ENCODE results near the gene SMG6.
A peak's percentile ranks its signal among the peaks of the same experiment; 100 is the strongest.
"Not testable (repeated sequence)": the region's sequence is repeated elsewhere in the genome, so short reads cannot be mapped to it uniquely, and the experiment has no call there.

Gene SMG6

GRCh38 chr17:2303204-2304188 lies at the start of gene SMG6, which contains the start of gene SRR:
TSS of gene SMG6 (minus strand) at chr17:2303785. CDS start at chr17:2303720, 65 bp downstream.
TSS of gene SRR (plus strand) at chr17:2303950. CDS start at chr17:2315561, 11,611 bp downstream.
- DNase-seq (ENCODE audit: low read depth in 2 of 2): peak; percentile 67 to 81

DNA sequence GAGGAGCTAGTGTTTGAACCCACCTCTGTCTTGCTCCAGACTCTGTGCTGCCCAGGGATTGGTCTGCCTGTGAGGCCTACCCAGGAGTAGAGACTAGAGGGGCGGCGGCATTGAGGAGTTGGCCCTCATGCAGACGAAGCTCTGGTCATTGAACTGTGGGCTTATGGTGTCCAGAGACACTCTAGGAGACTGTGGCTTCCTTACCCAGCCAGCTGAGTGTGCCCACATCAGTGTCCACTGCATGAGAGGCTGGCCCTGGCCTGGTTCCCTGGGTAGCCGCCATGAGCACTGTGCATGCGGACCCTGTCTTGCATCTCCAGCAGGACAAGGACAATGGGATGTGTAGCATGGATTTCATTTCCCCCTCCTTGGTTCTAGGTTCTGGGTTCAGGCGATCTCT lies 47.7 kb upstream of the SMG6 start:
- no peak for DNase-seq (ENCODE audit: low read depth in 2 of 2)

DNA sequence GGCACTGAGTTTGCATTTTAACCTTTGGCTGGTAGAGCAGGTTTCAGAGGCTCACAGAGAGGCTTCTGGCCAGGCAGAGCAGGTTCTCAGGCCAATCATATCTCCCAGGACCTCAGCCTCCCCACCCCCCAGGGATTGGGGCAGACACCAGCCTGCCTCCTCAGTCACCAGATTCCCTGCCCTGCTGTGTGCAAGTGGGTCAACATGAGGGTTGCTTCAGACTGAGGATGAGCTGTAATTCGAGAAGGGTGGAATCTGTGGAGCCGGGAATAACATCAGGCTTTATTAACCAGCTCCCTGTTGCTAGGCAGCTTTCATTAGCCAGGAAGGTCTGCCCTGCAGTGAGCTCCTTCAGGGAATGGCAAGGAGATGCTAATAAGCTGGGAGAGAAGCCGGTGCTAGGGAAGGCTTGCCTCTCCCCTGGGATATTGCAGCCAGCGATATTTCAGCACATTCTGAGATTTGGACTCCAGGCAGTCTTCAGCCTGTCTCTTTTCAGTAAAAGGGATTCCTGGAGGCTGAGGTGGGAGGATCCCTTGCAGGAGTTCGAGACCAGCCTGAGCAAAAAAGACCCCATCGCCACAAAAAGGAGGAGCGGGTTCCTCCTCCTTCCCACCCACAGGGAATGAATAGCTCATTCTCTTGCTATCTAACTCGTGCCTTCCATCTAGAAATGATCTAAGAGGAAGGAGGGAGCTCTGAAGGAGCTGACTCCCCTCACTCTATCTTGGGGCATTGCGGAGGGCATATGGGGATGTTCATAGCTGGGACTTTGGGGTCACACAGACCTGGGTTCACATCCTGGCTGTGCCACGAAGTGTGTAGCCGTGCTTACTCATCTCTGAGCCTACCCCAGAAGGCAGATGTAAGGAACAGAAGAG lies 44.5 kb upstream of the SMG6 start:
- peak; percentile 42 to 51 for DNase-seq (ENCODE audit: low read depth in 2 of 2)

DNA sequence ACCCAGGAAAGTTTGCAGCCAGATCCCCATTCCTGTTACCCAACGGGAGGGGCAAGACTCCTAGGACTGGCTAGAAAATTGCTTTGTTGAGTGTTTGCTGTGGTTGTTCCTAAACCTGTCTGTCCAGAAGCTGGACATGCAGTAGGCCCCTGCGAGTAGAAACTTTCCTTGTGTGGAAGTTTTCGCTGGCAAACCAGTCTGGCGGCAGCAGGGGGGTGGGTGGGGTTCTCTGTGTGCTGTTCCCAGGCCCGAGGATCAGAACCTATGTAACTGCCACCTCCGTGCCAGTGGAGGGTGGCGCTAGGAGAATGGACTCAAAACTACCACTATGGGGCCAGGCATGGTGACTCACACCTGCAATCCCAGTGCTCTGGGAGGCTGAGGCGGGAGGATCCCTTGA lies 42.9 kb upstream of the SMG6 start:
- DNase-seq (ENCODE audit: low read depth in 2 of 2): no peak

DNA sequence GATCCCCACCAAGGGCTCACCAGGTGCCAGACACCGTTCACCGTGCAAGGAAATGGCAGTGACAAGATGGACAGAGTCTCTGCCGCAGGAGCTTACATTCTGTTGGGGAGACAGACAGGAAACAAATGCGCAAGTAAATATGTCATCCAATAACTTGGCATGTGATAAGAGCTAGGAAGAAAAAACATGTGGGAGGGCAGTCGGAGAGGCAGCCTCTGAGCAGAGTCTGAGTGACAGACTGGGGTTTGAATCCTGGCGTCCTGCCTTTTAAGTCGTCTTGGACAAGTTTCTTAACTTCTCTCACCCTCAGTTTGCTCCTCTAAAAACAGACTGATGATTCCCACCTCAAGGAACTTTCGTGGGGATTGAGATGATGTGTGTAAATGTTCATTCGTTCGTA lies 40.9 kb upstream of the SMG6 start:
- DNase-seq (ENCODE audit: low read depth in 2 of 2): no peak

DNA sequence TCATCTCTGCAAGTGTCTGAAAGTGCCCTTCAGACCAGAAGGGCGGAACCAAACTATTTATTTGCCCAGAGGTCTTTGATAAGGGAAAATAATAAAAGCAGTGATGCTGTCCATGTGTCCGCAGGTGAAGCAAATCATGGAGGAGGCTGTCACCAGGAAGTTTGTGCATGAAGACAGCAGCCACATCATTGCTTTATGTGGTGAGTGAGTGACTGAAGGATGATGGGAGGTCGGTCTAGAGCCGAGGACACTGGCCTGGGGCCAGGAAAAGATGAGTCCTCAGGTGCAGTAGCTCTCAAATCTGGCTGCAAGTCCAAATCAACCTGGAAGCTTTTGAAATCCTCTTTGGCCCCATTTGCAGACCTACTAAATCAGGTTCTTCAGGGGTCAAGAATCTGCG lies 39.8 kb upstream of the SMG6 start:
- DNase-seq (ENCODE audit: low read depth in 2 of 2): no peak

- DNase-seq (ENCODE audit: low read depth in 2 of 2): no peak
These were observed 34.7 kb upstream of the SMG6 start for GRCh38 chr17:2338315-2338657.

GRCh38 chr17:2337544-2338314 lies 34.1 kb upstream of the SMG6 start:
- no peak for DNase-seq (ENCODE audit: low read depth in 2 of 2)

GRCh38 chr17:2336852-2337543 lies 33.4 kb upstream of the SMG6 start, which contains the start of gene SGSM2:
TSS of gene SGSM2 (plus strand) at chr17:2337501. CDS start at chr17:2337689, 188 bp downstream.
- DNase-seq (ENCODE audit: low read depth in 2 of 2): no peak

- peak; percentile 65 to 66 for DNase-seq (ENCODE audit: low read depth in 2 of 2)
These were observed 32.7 kb upstream of the SMG6 start, which contains the start of gene TSR1 for GRCh38 chr17:2336215-2336851. TSS of gene TSR1 (minus strand) at chr17:2336457. CDS start at chr17:2336427, 30 bp downstream.

GRCh38 chr17:2335726-2336214 lies 32.2 kb upstream of the SMG6 start:
- no peak for DNase-seq (ENCODE audit: low read depth in 2 of 2)

- DNase-seq (ENCODE audit: low read depth in 2 of 2): no peak
These were observed 27.7 kb upstream of the SMG6 start for GRCh38 chr17:2331303-2331702.

- DNase-seq (ENCODE audit: low read depth in 2 of 2): no peak
These were observed 20.2 kb upstream of the SMG6 start for GRCh38 chr17:2323629-2324314.

- no peak for DNase-seq (ENCODE audit: low read depth in 2 of 2)
These were observed 17.8 kb upstream of the SMG6 start for GRCh38 chr17:2321399-2321798.

DNA sequence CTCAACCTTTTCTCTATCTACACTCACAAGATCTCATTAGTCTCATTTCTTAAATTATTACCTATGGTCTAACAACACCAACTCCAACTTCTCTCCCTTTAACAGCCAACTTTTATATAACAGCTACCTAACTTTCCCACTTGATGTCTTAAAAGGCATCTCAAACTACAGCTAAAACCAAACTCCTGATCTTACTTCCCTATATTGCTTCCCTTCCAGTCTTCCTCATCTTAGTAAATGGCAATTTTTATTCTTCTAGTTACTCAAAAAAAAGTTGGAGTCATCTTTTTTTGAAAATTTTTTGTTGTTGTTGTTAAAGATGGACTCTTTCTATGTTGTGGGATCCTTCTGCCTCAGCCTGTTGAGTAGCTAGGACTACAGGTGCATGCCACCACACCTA lies 15.5 kb upstream of the SMG6 start:
- no peak for DNase-seq (ENCODE audit: low read depth in 2 of 2)

- DNase-seq (ENCODE audit: low read depth in 2 of 2): no peak
These were observed 14.2 kb upstream of the SMG6 start for GRCh38 chr17:2317796-2318195.

DNA sequence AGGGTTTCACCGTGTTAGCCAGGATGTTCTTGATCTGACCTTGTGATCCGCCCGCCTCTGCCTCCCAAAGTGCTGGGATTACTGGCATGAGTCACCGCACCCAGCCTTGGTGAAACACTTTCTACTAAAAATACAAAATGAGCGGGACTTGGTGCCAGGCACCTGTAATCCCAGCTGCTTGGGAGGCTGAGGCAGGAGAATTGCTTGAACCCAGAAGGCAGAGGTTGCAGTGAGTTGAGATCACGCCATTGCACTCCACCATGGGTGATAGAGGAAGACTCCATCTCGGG lies 13.3 kb upstream of the SMG6 start:
- not testable (repeated sequence) for DNase-seq (ENCODE audit: low read depth in 2 of 2)

DNA sequence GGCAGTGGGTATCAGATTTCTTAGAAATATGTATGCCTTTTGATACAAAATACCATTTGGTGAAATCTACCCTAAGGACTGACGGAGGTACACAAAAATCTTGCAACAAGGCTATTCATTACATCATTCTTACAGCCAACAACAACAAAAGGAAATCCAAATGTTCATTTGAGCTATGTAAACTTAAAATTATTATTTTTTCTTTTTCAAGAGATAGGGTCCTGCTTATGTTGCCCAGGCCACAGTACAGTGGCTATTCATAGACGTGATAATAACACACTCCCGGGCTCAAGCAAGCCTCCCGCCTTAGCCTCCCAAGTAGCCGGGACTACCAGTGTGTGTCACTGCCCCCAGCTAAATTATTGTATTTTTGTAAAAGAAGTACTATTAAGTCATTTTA lies 9.2 kb upstream of the SMG6 start:
- DNase-seq (ENCODE audit: low read depth in 2 of 2): no peak

DNA sequence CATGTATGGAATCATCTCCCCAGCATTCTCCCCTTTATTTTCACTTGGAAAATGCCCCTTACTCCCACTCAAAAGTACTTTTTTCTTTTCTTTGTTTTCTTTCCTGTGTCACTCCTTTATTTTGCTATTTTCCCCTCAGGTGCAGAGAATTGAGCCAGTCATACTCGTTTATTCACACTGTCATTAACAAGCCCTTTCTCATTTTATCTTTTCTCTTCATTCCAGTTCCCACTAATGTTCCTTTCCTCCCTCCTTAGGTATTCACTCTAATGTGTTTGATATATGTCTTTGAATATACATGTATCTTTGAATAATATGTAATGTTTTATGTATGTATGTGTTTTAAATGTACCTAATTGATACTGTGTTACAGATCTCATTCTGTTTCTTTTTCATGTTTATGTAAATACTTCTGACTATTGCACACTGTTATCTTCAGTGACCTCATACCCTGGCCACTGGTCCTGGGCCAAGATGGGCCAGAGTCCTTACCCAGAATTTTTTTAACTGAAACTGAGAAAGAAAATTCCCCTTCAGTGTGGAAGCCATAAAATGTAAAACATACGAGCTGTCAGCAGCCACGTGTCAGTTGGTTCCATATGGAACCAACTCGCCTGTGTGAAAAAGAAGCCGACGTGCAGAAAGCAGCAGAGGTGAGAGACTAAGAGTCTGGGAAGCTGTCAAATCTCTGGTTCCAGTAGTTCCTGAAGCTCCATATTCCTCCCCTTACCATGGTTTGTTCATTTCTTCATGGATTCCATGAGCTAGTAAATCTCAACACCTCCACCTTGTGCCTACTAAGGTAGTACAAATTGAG lies 6.0 kb upstream of the SMG6 start:
- DNase-seq (ENCODE audit: low read depth in 2 of 2): peak in 1 of 2 experiments; percentile 14

Data from fibroblast of skin of left biceps (primary cell).